SJSA1 (cell line): ENCODE measurements around the gene DEFB123. TPM values are rescaled to one million over a fixed set of nuclear protein-coding genes. Genes with fewer than 3 reads are reported as not detected.
"Not testable (repeated sequence)": the region's sequence is repeated elsewhere in the genome, so short reads cannot be mapped to it uniquely, and the experiment has no call there.

Experiments
- DNase-seq, 2 experiments: peaks; one replicate each; pipeline ENCODE4 v3.0.0-alpha.2; 2015 to 2020; ENCODE audit warnings: low spot score in 2 of 2, low read depth in 1 of 2
- H3K27ac ChIP-seq: fragments of 250-450 bp; sonication (Bioruptor Pico); 2 replicates; pipeline ENCODE4 v1.5.1; 2020; ENCODE audit warnings: mild to moderate bottlenecking, moderate library complexity
- H3K27me3 ChIP-seq: fragments of 250-450 bp; sonication (Bioruptor Pico); replicated peaks from 2 replicates; pipeline ENCODE4 v1.5.1; 2020; ENCODE audit warnings: mild to moderate bottlenecking, moderate library complexity
- H3K36me3 ChIP-seq: fragments of 250-450 bp; sonication (Bioruptor Pico); 2 replicates; pipeline ENCODE4 v1.5.1; 2020; ENCODE audit warnings: mild to moderate bottlenecking
- H3K4me1 ChIP-seq: fragments of 250-450 bp; sonication (Bioruptor Pico); replicated peaks from 2 replicates; pipeline ENCODE4 v1.6.1; 2021; ENCODE audit warnings: mild to moderate bottlenecking
- H3K4me3 ChIP-seq: fragments of 250-450 bp; sonication (Bioruptor Pico); 2 replicates; pipeline ENCODE4 v1.5.1; 2020; ENCODE audit warnings: mild to moderate bottlenecking
- H3K9me3 ChIP-seq: fragments of 250-450 bp; sonication (Bioruptor Pico); replicated peaks from 2 replicates; pipeline ENCODE4 v1.5.1; 2020; ENCODE audit warnings: mild to moderate bottlenecking
- total RNA-seq: library from RNA; depleted of rRNA; stranded (reverse); fragments of >200 nt; shearing (Covaris generic); gene quantifications from 2 replicates; pipeline ENCODE4 v1.2.3, GENCODE V29; 2014

The DEFB123 gene
- total RNA-seq, 1 experiment from 2014 or later = not detected

DNA sequence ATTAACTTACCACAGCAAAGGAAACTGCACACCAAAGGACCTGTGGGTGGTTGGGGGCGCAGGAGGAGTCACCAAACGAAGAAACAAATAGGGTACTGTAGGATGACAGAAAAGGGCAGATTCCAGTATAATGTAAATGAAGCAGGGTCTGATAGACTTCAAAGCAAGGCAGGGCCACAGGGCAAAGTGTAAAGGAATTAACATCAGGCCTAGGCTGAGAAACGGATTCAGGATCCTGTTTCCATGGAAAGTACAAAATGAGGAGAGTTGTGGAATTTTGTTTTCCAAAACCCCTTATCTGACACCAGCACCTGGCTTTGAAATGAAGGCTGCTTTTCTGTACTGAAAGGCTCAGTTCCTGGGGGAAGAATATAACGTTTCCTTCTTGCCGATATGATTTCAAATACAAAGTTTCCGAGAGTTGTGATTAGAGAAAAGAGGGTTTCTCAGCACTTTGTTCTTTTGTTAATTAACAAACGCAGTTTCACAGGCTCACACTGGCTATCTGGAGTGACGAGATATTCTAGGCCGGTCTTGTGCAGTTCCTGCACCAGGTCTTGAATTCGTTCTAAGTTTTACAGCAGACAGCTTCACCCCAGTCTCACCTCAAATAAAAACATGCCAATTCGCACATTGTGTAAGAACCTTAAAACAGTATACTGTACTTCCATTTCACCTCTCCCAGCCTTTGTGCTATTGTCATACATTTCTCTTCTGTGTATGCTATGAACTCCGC is 5.8 kb downstream of the DEFB123 start:
- no peaks in the 10 kb centered on the region for H3K4me1 ChIP-seq
- H3K27ac ChIP-seq = no peak overlapping the region
- peaks cover 2% of the 10 kb centered on the region; the same call in 1 of the 2 replicates for H3K9me3 ChIP-seq
- DNase-seq = no peak
- peaks cover 4% of the 10 kb centered on the region; the same call in 1 of the 2 replicates for H3K27me3 ChIP-seq
- no peak overlapping the region for H3K4me3 ChIP-seq
- no peaks in the 10 kb centered on the region for H3K36me3 ChIP-seq

DNA sequence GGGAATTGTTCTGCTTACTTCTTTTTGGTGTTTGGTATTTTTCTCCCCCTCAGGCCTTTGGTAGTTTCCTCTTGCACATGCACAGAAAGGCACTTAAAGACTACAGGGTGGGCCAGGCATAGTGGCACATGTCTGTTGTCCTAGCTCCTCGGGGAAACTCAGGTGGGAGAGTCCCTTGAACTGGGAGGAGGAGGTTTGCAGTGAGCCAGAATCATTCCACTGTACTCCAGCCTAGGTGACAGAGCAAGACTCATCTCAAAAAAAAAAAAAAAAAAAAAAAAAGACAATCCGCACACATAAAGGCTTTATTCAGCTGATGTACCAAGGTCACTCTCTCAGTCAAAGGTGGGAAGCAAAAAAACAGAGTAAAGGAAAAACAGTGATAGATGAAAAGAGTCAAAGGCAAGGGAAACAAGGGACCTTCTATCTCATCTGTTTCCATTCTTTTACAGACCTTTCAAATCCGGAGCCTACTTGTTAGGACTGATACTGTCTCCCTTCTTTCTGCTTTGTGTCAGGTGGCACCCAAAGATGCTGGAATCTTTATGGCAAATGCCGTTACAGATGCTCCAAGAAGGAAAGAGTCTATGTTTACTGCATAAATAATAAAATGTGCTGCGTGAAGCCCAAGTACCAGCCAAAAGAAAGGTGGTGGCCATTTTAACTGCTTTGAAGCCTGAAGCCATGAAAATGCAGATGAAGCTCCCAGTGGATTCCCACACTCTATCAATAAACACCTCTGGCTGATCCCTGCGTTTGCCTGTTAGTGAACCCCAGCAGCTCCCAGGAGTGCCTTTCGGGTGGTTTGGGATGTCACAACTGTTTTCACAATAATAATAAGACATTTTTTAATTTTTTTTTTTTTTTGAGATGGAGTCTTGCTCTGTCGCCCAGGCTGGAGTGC is 9.3 kb downstream of the DEFB123 start:
- H3K36me3 ChIP-seq = no peaks in the 10 kb centered on the region
- H3K4me3 ChIP-seq = no peak overlapping the region
- DNase-seq = no peak
- H3K27ac ChIP-seq = no peak overlapping the region
- no peaks in the 10 kb centered on the region for H3K4me1 ChIP-seq
- 0 out of 2 replicates have a peak, but pooled peaks cover 4% of the 10 kb centered on the region for H3K27me3 ChIP-seq
- no peaks in the 10 kb centered on the region; the same call in 1 of the 2 replicates for H3K9me3 ChIP-seq

DNA sequence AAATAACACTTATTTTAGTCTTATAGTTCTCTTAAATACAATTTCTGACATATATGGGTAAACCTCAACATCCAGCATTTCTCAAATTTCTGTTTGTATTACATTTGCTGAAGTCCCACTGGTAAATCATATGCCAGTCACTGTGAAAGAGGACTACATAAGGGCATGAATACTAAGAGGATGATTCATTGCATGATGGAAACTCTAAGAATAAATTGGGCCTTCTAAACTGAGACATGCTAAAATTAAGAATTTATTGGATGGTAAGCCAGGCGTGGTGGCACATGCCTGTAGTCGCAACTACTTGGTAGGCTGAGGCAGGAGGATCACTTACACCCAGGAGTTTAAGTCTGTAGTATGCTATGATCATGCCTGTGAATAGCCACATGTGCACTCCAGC is 12.1 kb downstream of the DEFB123 start:
- H3K36me3 ChIP-seq = no peaks in the 10 kb centered on the region
- no peaks in the 10 kb centered on the region for H3K4me1 ChIP-seq
- no peaks in the 10 kb centered on the region for H3K9me3 ChIP-seq
- no peaks in the 10 kb centered on the region for H3K27me3 ChIP-seq
- H3K4me3 ChIP-seq = no peak overlapping the region
- no peak overlapping the region for H3K27ac ChIP-seq
- no peak for DNase-seq

DNA sequence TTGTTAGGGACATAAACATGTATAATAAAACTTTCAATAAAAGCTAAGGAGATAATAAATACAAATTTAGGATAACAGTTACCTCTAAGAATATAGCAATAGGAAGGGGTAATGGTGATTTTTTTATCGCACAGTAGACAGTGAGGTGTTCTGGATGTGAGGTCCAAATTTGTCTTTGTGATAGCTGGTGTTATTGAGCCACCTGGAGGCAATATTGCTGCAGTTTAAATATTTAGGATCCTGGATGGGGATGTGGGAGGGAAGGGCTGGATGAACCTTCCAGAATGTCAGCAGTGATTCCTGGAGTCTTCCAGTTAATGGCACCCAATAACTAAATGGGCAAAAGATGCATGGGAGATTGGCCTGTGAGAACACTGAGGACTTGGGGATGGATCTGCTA is 13.9 kb downstream of the DEFB123 start:
- no peaks in the 10 kb centered on the region for H3K9me3 ChIP-seq
- H3K27me3 ChIP-seq = no peaks in the 10 kb centered on the region
- H3K36me3 ChIP-seq = no peaks in the 10 kb centered on the region
- no peak for DNase-seq
- H3K4me3 ChIP-seq = no peak overlapping the region
- H3K4me1 ChIP-seq = no peaks in the 10 kb centered on the region
- no peak overlapping the region for H3K27ac ChIP-seq

DNA sequence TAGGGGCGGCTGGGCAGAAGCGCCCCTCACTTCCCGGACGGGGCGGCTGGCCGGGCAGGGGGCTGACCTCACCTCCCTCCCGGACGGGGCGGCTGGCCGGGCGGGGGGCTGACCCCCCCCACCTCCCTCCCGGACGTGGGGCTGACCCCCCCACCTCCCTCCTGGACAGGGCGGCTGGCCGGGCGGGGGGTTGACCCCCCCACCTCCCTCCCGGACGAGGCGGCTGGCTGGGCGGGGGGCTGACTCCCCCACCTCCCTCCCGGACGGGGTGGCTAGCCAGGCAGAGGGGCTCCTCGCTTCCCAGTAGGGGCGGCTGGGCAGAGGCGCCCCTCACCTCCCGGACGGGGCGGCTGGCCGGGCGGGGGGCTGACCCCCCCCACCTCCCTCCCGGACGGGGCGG is 30.5 kb downstream of the DEFB123 start:
- not testable (repeated sequence) for H3K4me3 ChIP-seq, H3K9me3 ChIP-seq, H3K36me3 ChIP-seq, H3K4me1 ChIP-seq, DNase-seq, H3K27ac ChIP-seq
- H3K27me3 ChIP-seq = peaks cover 20% of the 10 kb centered on the region

DNA sequence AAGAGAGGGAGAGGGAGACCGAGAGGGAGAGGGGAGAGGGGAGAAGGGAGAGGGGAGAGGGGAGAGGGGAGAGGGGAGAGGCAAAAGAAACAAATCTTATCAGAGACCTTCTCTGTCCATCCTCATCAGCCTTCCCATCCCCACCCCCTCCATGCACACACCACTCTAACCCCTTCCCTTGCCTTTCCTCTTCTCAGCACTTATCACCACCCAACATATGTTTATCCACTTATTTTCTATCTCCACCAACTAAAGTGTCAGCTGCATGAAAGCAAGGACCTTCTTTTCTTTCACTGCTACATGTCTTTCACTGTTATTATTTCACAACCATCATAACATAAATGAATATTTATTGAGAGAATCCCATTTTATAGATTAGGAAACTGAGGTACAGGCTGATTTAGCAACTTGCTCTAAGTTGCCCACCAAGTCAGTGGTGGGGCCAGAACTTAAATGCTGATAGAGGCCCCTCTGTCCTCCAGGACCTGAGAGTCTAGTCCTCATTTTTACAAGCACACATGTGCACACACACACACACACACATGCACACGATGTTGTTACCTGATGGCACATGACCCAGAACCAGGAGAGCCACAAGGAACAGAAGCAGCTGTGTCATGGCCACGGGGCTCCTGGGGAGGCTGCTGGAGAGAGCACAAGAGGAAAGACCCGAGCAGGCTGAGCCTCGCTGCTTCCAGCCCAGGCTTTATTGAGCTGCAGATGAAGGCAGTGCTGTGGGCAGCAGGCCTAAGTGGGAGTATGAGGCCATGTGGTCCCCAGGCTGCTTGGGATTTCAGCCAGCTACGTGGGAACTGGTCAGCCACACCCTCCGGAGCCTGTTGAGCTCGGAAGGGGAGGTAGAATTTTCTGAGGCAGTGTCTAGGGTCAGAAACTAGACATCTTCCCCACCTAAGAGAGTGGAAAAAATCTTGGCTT is 32.2 kb downstream of the DEFB123 start:
- H3K4me1 ChIP-seq = no peaks in the 10 kb centered on the region
- no peak overlapping the region for H3K4me3 ChIP-seq
- no peak overlapping the region for H3K27ac ChIP-seq
- peaks cover 23% of the 10 kb centered on the region for H3K27me3 ChIP-seq
- DNase-seq = no peak
- no peaks in the 10 kb centered on the region for H3K36me3 ChIP-seq
- no peaks in the 10 kb centered on the region for H3K9me3 ChIP-seq

DNA sequence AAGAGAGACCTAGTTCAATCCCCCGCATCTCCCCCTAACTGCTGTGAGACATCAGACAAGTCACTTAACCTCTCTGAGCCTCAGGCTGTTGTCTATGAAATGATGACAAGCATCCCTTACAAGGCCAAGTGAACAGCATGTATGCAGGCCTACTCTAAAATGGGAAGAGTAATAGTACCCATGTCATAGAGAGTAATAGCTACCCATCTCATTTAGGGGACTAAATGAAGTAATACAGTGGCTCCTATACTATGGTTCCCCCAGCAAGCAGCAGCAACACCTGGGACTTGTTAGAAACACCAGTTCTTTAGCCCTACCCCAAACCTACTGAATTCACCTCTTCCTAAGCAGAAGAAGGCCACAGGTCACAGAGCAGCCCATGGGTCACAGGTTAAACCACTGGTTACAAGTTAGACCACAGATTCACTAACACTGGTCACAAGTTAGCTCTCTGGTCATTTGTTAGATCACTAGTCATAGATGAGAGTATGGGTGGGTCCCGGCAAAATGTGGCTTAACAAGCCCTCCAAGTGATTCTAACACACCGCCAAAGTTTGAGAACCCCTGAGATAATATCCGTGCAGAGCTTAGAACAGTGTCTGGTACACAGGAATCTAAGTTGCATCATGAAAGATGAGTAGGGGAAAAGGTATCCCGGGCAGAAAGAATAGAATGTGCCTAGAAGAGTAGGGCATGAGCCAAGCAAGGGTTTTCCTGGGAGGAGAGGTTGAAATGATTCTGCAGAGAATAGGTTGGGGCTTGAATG is 33.1 kb downstream of the DEFB123 start:
- H3K9me3 ChIP-seq = no peaks in the 10 kb centered on the region
- no peak overlapping the region for H3K27ac ChIP-seq
- no peak overlapping the region for H3K4me3 ChIP-seq
- H3K4me1 ChIP-seq = no peaks in the 10 kb centered on the region
- no peaks in the 10 kb centered on the region for H3K36me3 ChIP-seq
- H3K27me3 ChIP-seq = peaks cover 23% of the 10 kb centered on the region
- DNase-seq = no peak

DNA sequence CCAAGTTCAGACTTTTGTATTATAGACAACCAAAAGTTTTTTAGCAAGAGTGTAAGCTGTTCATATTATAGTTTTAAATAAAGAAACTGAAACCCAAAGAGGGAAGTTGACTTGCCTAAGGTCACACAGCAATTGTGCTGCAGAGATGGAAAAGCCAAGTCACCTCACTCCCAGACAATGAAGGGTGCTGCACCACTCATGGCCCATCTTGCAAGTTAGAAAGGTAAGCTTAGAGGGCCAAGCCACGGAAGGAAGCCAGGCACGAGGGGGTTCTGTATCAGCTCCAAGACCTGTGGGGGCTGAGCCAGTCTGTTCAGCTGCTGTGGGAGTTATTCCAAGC is 33.6 kb downstream of the DEFB123 start:
- Histone ChIP-seq H3K4me1 (no peaks in the 10 kb centered on the region), H3K36me3 (no peaks in the 10 kb centered on the region), H3K4me3 (no peak overlapping the region), H3K27ac (no peak overlapping the region), H3K27me3 (peaks cover 23% of the 10 kb centered on the region), H3K9me3 (no peaks in the 10 kb centered on the region)
- no peak for DNase-seq

DNA sequence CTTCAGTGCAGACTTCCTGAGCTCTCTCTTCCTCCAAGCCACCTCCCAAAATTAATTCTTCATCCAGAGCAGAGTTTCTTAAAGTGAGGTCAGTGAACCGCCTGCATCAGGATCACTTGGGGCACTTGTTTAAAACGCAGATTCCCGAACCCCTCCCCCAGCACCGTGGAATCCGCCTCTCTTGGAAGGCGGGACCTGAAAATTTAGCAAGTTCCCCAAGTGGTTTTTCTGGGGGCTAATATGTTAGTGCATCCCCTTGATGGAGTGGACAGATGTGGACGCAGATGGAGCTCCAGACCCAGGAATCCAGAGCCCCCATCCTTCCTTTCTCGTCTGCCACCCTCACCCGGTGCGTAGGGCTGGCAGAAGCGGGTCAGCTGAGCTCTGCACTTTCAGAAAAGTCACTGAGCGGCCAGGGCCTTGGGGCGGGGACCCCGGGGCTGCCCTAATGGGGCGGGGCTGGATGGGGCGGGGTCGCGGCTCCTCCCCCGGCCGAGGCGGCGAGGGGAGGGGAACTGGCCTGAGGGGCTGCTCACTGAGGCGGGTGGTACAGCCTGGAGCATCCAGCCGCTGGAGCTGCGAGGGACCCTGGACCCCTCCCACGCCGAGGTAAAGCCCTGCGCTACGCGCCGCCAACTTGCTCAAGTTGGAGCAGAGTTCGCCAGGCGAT is 34.5 kb downstream of the DEFB123 start, which contains the start of the genes DEFB124 and REM1:
Gene DEFB124 (minus strand): TSS at position 370 of the 670 bp plus-strand sequence. CDS start 2,114 bp downstream, outside the sequence.
Gene REM1 (plus strand): TSS at position 531 of the 670 bp plus-strand sequence. CDS start 1,158 bp downstream, outside the sequence.
- Histone ChIP-seq H3K4me3 (no peak within 1 kb of the TSS), H3K4me1 (no peaks in the 10 kb centered on the region), H3K36me3 (no peaks in the 10 kb centered on the region), H3K27me3 (peaks cover 23% of the 10 kb centered on the region), H3K27ac (no peak within 1 kb of the TSS), H3K9me3 (no peaks in the 10 kb centered on the region)
- DNase-seq = no peak

DNA sequence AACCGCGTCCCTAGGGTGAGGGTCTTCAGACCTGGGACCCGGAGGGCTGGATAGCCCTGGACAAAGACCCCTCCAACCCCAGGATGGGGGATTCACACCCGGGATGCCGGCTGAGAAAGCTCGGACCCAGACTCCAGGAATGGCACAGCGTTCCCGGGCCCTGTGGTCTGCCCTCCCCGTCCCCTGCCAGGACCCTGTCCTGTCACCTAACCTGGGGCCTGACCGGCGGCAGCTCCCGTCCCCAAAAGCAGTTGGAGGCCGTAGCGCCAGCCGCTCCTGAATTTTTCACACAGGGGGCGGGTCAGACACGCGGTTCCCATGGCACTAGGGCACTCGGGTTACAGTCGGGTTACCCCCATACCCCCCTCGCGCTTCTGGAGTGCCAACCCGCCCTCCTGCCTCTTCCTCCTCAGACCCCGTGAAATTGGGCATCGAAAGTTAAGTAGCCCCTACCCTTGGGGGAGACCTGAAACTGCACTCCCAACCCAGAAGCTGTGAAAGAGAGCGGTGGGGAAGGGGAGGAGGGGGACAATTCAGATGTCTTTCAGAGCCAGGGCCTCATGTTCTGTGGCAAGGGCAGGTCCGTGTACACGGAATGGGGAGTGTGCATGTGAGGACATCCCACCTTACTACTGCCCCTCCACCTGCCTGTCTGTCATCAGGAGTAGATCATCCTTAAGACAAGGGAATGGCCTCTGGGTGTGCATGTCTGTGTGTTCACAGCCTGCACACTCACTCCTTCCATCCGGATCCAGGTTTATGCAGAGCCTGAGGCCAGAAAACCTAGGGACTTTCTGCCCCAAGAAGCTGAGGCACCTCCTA is 35.3 kb downstream of the DEFB123 start:
- H3K36me3 ChIP-seq = no peaks in the 10 kb centered on the region
- no peaks in the 10 kb centered on the region for H3K4me1 ChIP-seq
- H3K9me3 ChIP-seq = no peaks in the 10 kb centered on the region
- no peak overlapping the region for H3K4me3 ChIP-seq
- H3K27me3 ChIP-seq = peaks cover 23% of the 10 kb centered on the region
- no peak overlapping the region for H3K27ac ChIP-seq
- DNase-seq = no peak

DNA sequence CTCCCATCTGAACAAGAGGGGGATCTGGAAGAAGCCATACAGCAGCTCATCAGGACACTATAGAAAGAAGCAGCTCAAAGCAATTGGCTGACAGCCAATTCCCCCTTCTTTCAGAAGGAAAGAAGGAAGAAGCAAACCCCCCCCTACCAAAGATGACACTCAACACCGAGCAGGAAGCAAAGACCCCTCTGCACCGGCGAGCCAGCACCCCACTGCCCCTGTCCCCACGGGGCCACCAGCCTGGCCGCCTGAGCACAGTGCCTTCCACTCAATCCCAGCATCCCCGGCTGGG is 35.8 kb downstream of the DEFB123 start:
- no peaks in the 10 kb centered on the region for H3K36me3 ChIP-seq
- DNase-seq = no peak
- no peak overlapping the region for H3K27ac ChIP-seq
- H3K9me3 ChIP-seq = no peaks in the 10 kb centered on the region
- H3K27me3 ChIP-seq = peaks cover 23% of the 10 kb centered on the region
- no peak overlapping the region for H3K4me3 ChIP-seq
- H3K4me1 ChIP-seq = no peaks in the 10 kb centered on the region

DNA sequence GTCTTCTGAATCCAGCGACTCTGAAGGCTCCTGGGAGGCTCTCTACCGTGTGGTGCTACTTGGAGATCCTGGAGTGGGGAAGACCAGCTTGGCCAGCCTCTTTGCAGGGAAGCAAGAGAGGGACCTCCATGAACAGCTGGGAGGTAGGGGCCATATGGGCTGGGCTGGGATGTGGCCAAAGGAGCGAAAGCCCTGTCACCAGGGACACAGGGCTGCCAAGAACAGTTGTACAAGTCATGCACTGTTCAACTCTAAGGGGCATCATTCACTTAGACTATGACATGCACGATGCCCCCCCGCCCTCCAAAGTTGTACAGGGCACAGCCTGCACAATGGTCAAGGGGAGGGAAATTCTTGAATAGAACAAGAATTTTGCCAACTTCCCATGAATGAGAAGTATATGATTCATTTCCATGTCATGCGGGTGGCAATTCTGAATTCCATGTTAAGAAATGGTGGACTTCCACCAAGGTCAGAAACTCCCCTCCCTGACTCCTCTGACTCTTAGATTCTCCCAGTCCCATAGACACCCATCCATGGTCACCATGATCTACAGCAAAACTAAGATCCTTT is 36.3 kb downstream of the DEFB123 start:
- H3K4me1 ChIP-seq = no peaks in the 10 kb centered on the region
- H3K27ac ChIP-seq = no peak overlapping the region
- DNase-seq = no peak
- H3K36me3 ChIP-seq = no peaks in the 10 kb centered on the region
- peaks cover 23% of the 10 kb centered on the region for H3K27me3 ChIP-seq
- no peaks in the 10 kb centered on the region for H3K9me3 ChIP-seq
- no peak overlapping the region for H3K4me3 ChIP-seq
